ENCODE data around the gene HGS.

The HGS gene

GRCh38 chr17:81683584-81684441 lies at the start of gene HGS, which contains the start of gene ARL16:
TSS of gene HGS (plus strand) at chr17:81684011. CDS start at chr17:81684067, 56 bp downstream.
TSS of gene ARL16 (minus strand) at chr17:81683797. CDS start at chr17:81683753, 44 bp downstream.
- peak; percentile 95 for DNase-seq

GRCh38 chr17:81635431-81635830 lies 48.4 kb upstream of the HGS start:
- DNase-seq, result no peak

- DNase-seq, result no peak
Measured at GRCh38 chr17:81635973-81636504, 47.8 kb upstream of the HGS start.

- peak; percentile 62 for DNase-seq
Measured at GRCh38 chr17:81636505-81637288, 47.1 kb upstream of the HGS start, which contains the start of the genes NPLOC4 and TSPAN10. TSS of gene NPLOC4 (minus strand) at chr17:81637112. CDS start at chr17:81636930, 182 bp downstream. TSS of gene TSPAN10 (plus strand) at chr17:81637196. CDS start at chr17:81642413, 5,217 bp downstream.

- DNase-seq, result no peak
Measured at GRCh38 chr17:81638683-81639082, 45.1 kb upstream of the HGS start.

- no peak for DNase-seq
Measured at GRCh38 chr17:81640011-81640410, 43.8 kb upstream of the HGS start.

- DNase-seq, result no peak
Measured at GRCh38 chr17:81641825-81642489, 41.9 kb upstream of the HGS start.

GRCh38 chr17:81644496-81644895 lies 39.3 kb upstream of the HGS start:
- DNase-seq, result no peak

- no peak for DNase-seq
Measured at GRCh38 chr17:81644976-81645952, 38.5 kb upstream of the HGS start.

GRCh38 chr17:81646869-81647600 lies 36.8 kb upstream of the HGS start:
- DNase-seq, result no peak

GRCh38 chr17:81647640-81648012 lies 36.2 kb upstream of the HGS start:
- no peak for DNase-seq

- DNase-seq, result no peak
Measured at GRCh38 chr17:81648013-81648706, 35.7 kb upstream of the HGS start.

GRCh38 chr17:81648707-81649085 lies 35.1 kb upstream of the HGS start:
- DNase-seq, result no peak

GRCh38 chr17:81650951-81651350 lies 32.9 kb upstream of the HGS start:
- no peak for DNase-seq

- DNase-seq, result no peak
Measured at GRCh38 chr17:81651692-81652091, 32.1 kb upstream of the HGS start.

GRCh38 chr17:81652906-81653771 lies 30.7 kb upstream of the HGS start:
- no peak for DNase-seq

- DNase-seq, result no peak
Measured at GRCh38 chr17:81655378-81656117, 28.3 kb upstream of the HGS start.

- DNase-seq, result no peak
Measured at GRCh38 chr17:81656118-81656743, 27.6 kb upstream of the HGS start, which contains the start of gene PDE6G. TSS of gene PDE6G (minus strand) at chr17:81656542. CDS start at chr17:81653305, 3,237 bp downstream.

Measured in NCI-H1105 treated with DMSO at 0.1 percent for 48 hours (cell line).